Iris pigment epithelial cell (primary cell): ENCODE results near the gene GAK.

ENCODE experiments used
- DNase-seq: peaks from one replicate; pipeline ENCODE4 v3.0.0-alpha.2; 2011; ENCODE audit warnings: low read depth

GAK gene

GRCh38 chr4:887034-887763, 44.9 kb downstream of the GAK start:
- DNase-seq, result no peak

GRCh38 chr4:886244-886643, 45.9 kb downstream of the GAK start:
- DNase-seq, result no peak

- DNase-seq, result no peak
These were observed 46.8 kb downstream of the GAK start for GRCh38 chr4:885353-885752.

- no peak for DNase-seq
These were observed 47.2 kb downstream of the GAK start for GRCh38 chr4:884896-885295.

- DNase-seq, result no peak
These were observed 47.9 kb downstream of the GAK start for GRCh38 chr4:884259-884658.

- DNase-seq, result no peak
These were observed 48.6 kb downstream of the GAK start for GRCh38 chr4:883377-884095.

GRCh38 chr4:882646-883045, 49.5 kb downstream of the GAK start:
- DNase-seq, result no peak

- no peak for DNase-seq
These were observed 50.4 kb downstream of the GAK start for GRCh38 chr4:881709-882108.

GRCh38 chr4:880684-881405, 51.3 kb downstream of the GAK start:
- DNase-seq, result no peak

GRCh38 chr4:879729-880077, 52.4 kb downstream of the GAK start:
- DNase-seq, result peak; percentile 8

- DNase-seq, result no peak
These were observed 53.1 kb downstream of the GAK start for GRCh38 chr4:878796-879728.

GRCh38 chr4:877502-877901, 54.6 kb downstream of the GAK start:
- no peak for DNase-seq

- DNase-seq, result no peak
These were observed 55.3 kb downstream of the GAK start for GRCh38 chr4:876780-877179.

- DNase-seq, result no peak
These were observed 56.2 kb downstream of the GAK start for GRCh38 chr4:875818-876423.

- no peak for DNase-seq
These were observed 56.9 kb downstream of the GAK start for GRCh38 chr4:874971-875817.

- no peak for DNase-seq
These were observed 58.1 kb downstream of the GAK start for GRCh38 chr4:874056-874455.

GRCh38 chr4:872241-872981, 59.7 kb downstream of the GAK start:
- no peak for DNase-seq

GRCh38 chr4:871484-871883, 60.6 kb downstream of the GAK start:
- no peak for DNase-seq

GRCh38 chr4:870951-871350, 61.2 kb downstream of the GAK start:
- no peak for DNase-seq

GRCh38 chr4:869776-870175, 62.3 kb downstream of the GAK start:
- no peak for DNase-seq
